A549 (cell line): ENCODE results near the gene DCAF7. TPM values are rescaled to one million over a fixed set of nuclear protein-coding genes. Genes with fewer than 3 reads are reported as not detected.

Source experiments
- ATAC-seq, 2 experiments: fragments of 200-7000 bp in 1 of 2; fragments of >200 bp in 1 of 2; cut with Nextera tagmentation in 1 of 2; cut with Tn5 transposase in 1 of 2; 3 replicates each; pipeline versions ENCODE4 v1.8.0 to v1.9.1; 2018 to 2020; ENCODE audit warnings: mild to moderate bottlenecking in 1 of 2, moderate library complexity in 1 of 2
- CTCF ChIA-PET: fragments of 300-600 bp; sonication (Branson Sonifier 250); formaldehyde crosslinking; extraction: SDS; loops from one replicate; lab custom pipeline; 2021; ENCODE audit warnings: antibody characterized with exemption, inconsistent platforms; lab: Yijun Ruan, JAX
- POLR2A ChIA-PET: fragments of 350-600 bp; formaldehyde crosslinking; extraction: SDS; loops from one replicate; lab custom pipeline; 2021; ENCODE audit warnings: antibody characterized with exemption, inconsistent platforms; lab: Yijun Ruan, JAX
- DNase-seq, 2 experiments: peaks; one replicate each; pipeline versions ENCODE4 v3.0.0 to v3.0.0-alpha.2; 2011 to 2016; ENCODE audit warnings: low read depth in 1 of 2, low spot score in 1 of 2
- FAIRE-seq: peaks from 2 replicates; lab custom pipeline; 2011; peaks lifted over from hg19 to GRCh38; lab: Jason Lieb, UNC
- H3K27ac ChIP-seq, 2 experiments: fragments of >200 bp; sonication (Bioruptor Twin); formaldehyde crosslinking; 3 replicates each; pipeline ENCODE4 v1.5.1; 2016 to 2017
- H3K4me1 ChIP-seq: fragments of >200 bp; sonication (Bioruptor Twin); formaldehyde crosslinking; 3 replicates; pipeline ENCODE4 v1.6.1; 2016
- H3K4me2 ChIP-seq: fragments of >200 bp; sonication (Bioruptor Twin); formaldehyde crosslinking; 3 replicates; pipeline ENCODE4 v1.6.1; 2016
- H3K4me3 ChIP-seq: fragments of >200 bp; sonication (Bioruptor Twin); formaldehyde crosslinking; 3 replicates; pipeline ENCODE4 v1.5.1; 2016
- H3K9me3 ChIP-seq: fragments of >200 bp; sonication (Bioruptor Twin); formaldehyde crosslinking; 3 replicates; pipeline ENCODE4 v1.6.1; 2016
- ATOH8 ChIP-seq: fragments of 250-450 bp; sonication (Bioruptor Pico); IDR thresholded peaks from 2 replicates; pipeline ENCODE4 v1.5.0; 2020; ENCODE audit warnings: low read depth, mild to moderate bottlenecking, moderate library complexity
- EHF ChIP-seq: fragments of 250-450 bp; sonication (Bioruptor Pico); IDR thresholded peaks from 2 replicates; pipeline ENCODE4 v1.5.0; 2020; ENCODE audit warnings: mild to moderate bottlenecking
- EHMT2 ChIP-seq: fragments of 200-600 bp; sonication (generic); IDR thresholded peaks from 2 replicates; pipeline ENCODE4 v1.6.1; 2016; ENCODE audit warnings: antibody characterized with exemption, low read depth, mild to moderate bottlenecking, moderate library complexity
- EP300 ChIP-seq, 2 experiments: fragments of >200 bp; sonication (Bioruptor Twin); formaldehyde crosslinking; IDR thresholded peaks; 2 replicates in 1 of 2; 3 replicates in 1 of 2; pipeline ENCODE4 v1.6.1; 2016 to 2017
- ESRRA ChIP-seq: fragments of 150-350 bp; IDR thresholded peaks from 2 replicates; pipeline ENCODE4 v1.6.1; 2014; ENCODE audit warnings: mild to moderate bottlenecking, low read length, borderline replicate concordance
- FOSL2 ChIP-seq, 2 experiments: fragments of 450-650 bp in 1 of 2; fragments of >200 bp in 1 of 2; sonication (Bioruptor Twin) in 1 of 2; formaldehyde crosslinking; IDR thresholded peaks; 2 replicates each; pipeline versions ENCODE4 v1.5.0 to v1.6.1; 2016 to 2020; ENCODE audit warnings: mild to moderate bottlenecking in 1 of 2, moderate library complexity in 1 of 2
- FOXS1 ChIP-seq: fragments of 250-450 bp; sonication (Bioruptor Pico); IDR thresholded peaks from 2 replicates; pipeline ENCODE4 v1.5.0; 2020; ENCODE audit warnings: mild to moderate bottlenecking, moderate library complexity
- HEYL ChIP-seq: fragments of 250-450 bp; sonication (Bioruptor Pico); IDR thresholded peaks from 2 replicates; pipeline ENCODE4 v1.8.0; 2021; ENCODE audit warnings: mild to moderate bottlenecking, moderate library complexity
- HMGXB4 ChIP-seq: fragments of 250-450 bp; sonication (Bioruptor Pico); IDR thresholded peaks from 2 replicates; pipeline ENCODE4 v1.5.0; 2021; ENCODE audit warnings: mild to moderate bottlenecking, moderate library complexity, borderline replicate concordance
- HOXB13 ChIP-seq: fragments of 250-450 bp; sonication (Bioruptor Pico); IDR thresholded peaks from 2 replicates; pipeline ENCODE4 v1.5.0; 2020; ENCODE audit warnings: low read depth, mild to moderate bottlenecking, moderate library complexity
- HOXB5 ChIP-seq: fragments of 250-450 bp; sonication (Bioruptor Pico); IDR thresholded peaks from 2 replicates; pipeline ENCODE4 v1.5.0; 2020; ENCODE audit warnings: mild to moderate bottlenecking, moderate library complexity
- JUN ChIP-seq, 2 experiments: fragments of >200 bp; sonication (Bioruptor Twin); formaldehyde crosslinking; IDR thresholded peaks; 2 replicates in 1 of 2; 3 replicates in 1 of 2; pipeline ENCODE4 v1.6.1; 2016 to 2017
- KDM1A ChIP-seq: fragments of 200-600 bp; sonication (generic); IDR thresholded peaks from 2 replicates; pipeline ENCODE4 v1.6.1; 2016; ENCODE audit warnings: low read depth, mild to moderate bottlenecking
- MAFK ChIP-seq: fragments of 450-650 bp; IDR thresholded peaks from 2 replicates; pipeline ENCODE4 v1.6.1; 2014; ENCODE audit not compliant: partially characterized antibody
- MYC ChIP-seq: IDR thresholded peaks from 2 replicates; pipeline ENCODE4 v1.6.1; 2012; ENCODE audit warnings: mild to moderate bottlenecking, inconsistent platforms, low read length, improper control_type of control experiment, borderline replicate concordance
- PBX3 ChIP-seq: IDR thresholded peaks from 2 replicates; pipeline ENCODE4 v1.6.1; 2012
- RAD21 ChIP-seq, 2 experiments: fragments of >200 bp in 1 of 2; sonication (Bioruptor Twin) in 1 of 2; formaldehyde crosslinking in 1 of 2; IDR thresholded peaks in 1 of 2; conservative IDR thresholded peaks in 1 of 2; 2 replicates in 1 of 2; 3 replicates in 1 of 2; pipeline ENCODE4 v1.6.1; 2012 to 2018; ENCODE audit warnings: inconsistent platforms in 1 of 2
- RCOR1 ChIP-seq: fragments of 150-350 bp; IDR thresholded peaks from 2 replicates; pipeline ENCODE4 v1.6.1; 2014; ENCODE audit warnings: antibody characterized with exemption, low read length, low read depth
- RFX5 ChIP-seq: fragments of 450-650 bp; IDR thresholded peaks from 2 replicates; pipeline ENCODE4 v1.7.1; 2014; ENCODE audit warnings: antibody characterized with exemption, mild to moderate bottlenecking, moderate library complexity
- TP53 ChIP-seq: fragments of 250-450 bp; sonication (Bioruptor Pico); IDR thresholded peaks from 2 replicates; pipeline ENCODE4 v1.5.0; 2021; ENCODE audit warnings: mild to moderate bottlenecking, moderate library complexity
- ZC3H11A ChIP-seq: fragments of 450-650 bp; IDR thresholded peaks from 2 replicates; pipeline ENCODE4 v1.6.1; 2014; ENCODE audit warnings: antibody characterized with exemption, mild to moderate bottlenecking
- WGBS: methylation state at CpG from one replicate; pipeline ENCODE4 v1.1.6; 2017; ENCODE audit errors: missing lambda C conversion rate; 5-methylcytosine and 5-hydroxymethylcytosine counted together
- polyA plus RNA-seq, 4 experiments: library from polyadenylated mRNA; depleted of rRNA in 3 of 4; stranded (reverse); fragments of >200 nt; fragmentation: RNase III in 1 of 4; extraction: RNeasy Plus Mini Kit Qiagen cat#74134 plus additional on column Dnase treatment in 1 of 4; gene quantifications; 2 replicates in 3 of 4; 3 replicates in 1 of 4; pipeline ENCODE4 v1.2.3, GENCODE V29; 2011 to 2017
- TF ChIP-seq, protein P1 (sequence below): IDR thresholded peaks from 2 replicates; pipeline ENCODE4 v1.6.1; 2012; ENCODE audit warnings: low read depth, borderline replicate concordance
- TF ChIP-seq, protein P2 (sequence below): fragments of 450-650 bp; IDR thresholded peaks from 2 replicates; pipeline ENCODE4 v1.6.1; 2014; ENCODE audit warnings: antibody characterized with exemption
- TF ChIP-seq, protein P3 (sequence below): fragments of >200 bp; sonication (Bioruptor Twin); formaldehyde crosslinking; IDR thresholded peaks from 3 replicates; pipeline ENCODE4 v1.6.1; 2016
- TF ChIP-seq, protein P4 (sequence below): fragments of >200 bp; sonication (Bioruptor Twin); formaldehyde crosslinking; IDR thresholded peaks from 2 replicates; pipeline ENCODE4 v1.6.1; 2016

Gene DCAF7
- polyA plus RNA-seq, 2 of the 4 experiments (the other 2 are of a cell fraction): 37.9 to 51.4 TPM

- TF ChIP-seq HMGXB4 (CRISPR knock-in tag): no peak
- TF ChIP-seq EHMT2: no peak
- no peak for TF ChIP-seq RCOR1
- no peak for TF ChIP-seq PBX3
- TF ChIP-seq, protein P1, sequence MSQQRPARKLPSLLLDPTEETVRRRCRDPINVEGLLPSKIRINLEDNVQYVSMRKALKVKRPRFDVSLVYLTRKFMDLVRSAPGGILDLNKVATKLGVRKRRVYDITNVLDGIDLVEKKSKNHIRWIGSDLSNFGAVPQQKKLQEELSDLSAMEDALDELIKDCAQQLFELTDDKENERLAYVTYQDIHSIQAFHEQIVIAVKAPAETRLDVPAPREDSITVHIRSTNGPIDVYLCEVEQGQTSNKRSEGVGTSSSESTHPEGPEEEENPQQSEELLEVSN: no peak
- TF ChIP-seq HOXB13 (CRISPR knock-in tag): no peak
- TF ChIP-seq HEYL (CRISPR knock-in tag): no peak
- no peak for TF ChIP-seq FOXS1
- no peak for TF ChIP-seq EHF (CRISPR knock-in tag)
- no peak for TF ChIP-seq ATOH8
- TF ChIP-seq, all 56 proteins: peak for 0
These were observed 8.2 kb downstream of the DCAF7 start (continued) for GRCh38 chr17:63558441-63558840.

DNA sequence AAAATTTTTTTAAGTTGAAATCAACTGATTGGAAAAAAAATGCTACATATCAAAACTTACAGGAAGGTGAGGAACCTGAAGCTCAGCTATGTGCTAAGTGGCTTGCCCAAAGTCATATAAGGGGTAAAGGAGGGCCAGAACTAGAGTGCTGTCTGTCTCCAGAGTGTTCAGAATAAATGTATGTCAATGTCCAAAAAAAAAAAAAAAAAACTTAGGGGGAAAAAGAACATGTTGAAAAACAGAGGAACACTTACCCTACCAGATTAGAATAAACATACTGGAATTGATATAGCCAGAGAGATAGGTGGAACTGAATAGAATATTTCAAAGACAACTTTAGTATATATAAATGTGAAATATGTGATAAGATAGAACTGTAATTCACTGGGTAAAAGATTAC lies 11.5 kb downstream of the DCAF7 start:
- no peak for ATAC-seq
- no peak for FAIRE-seq
- CTCF ChIA-PET: interaction anchor here (0.6 to 3.1 kb wide), 5 partner anchors 47 to 155 kb away, joined by 3 to 10 read pairs (median 4); no protein-coding TSS in a partner anchor

GRCh38 chr17:63563339-63563738 lies 13.1 kb downstream of the DCAF7 start:
- 91% methylated on average over 2 of the region's 2 CpGs for WGBS
- Histone ChIP-seq H3K9me3 (no peaks in the 10 kb centered on the region), H3K4me2 (no peak overlapping the region), H3K27ac (no peak overlapping the region), H3K4me1 (no peaks in the 10 kb centered on the region), H3K4me3 (no peak overlapping the region)
- CTCF ChIA-PET: interaction anchor here (0.7 to 1.7 kb wide), 4 partner anchors 24 to 138 kb away, joined by 3 to 4 read pairs (median 4); no protein-coding TSS in a partner anchor
- POLR2A ChIA-PET: interaction anchor here (0.6 kb wide), 1 partner anchor 43 kb away, joined by 3 read pairs; no protein-coding TSS in a partner anchor
- DNase-seq: no peak
- FAIRE-seq: no peak
- ATAC-seq: no peak
- no peak for TF ChIP-seq TP53 (CRISPR knock-in tag)
- no peak for TF ChIP-seq HMGXB4 (CRISPR knock-in tag)
- TF ChIP-seq JUN (IDR thresholded peaks at IDR 0.05): no peak
- TF ChIP-seq EHF (CRISPR knock-in tag): no peak
- no peak for TF ChIP-seq HOXB5
- no peak for TF ChIP-seq ZC3H11A
- no peak for TF ChIP-seq PBX3
- TF ChIP-seq EP300 (IDR thresholded peaks at IDR 0.05): no peak
- no peak for TF ChIP-seq RAD21 (conservative IDR thresholded peaks at IDR 0.05 in 1 of 2, IDR thresholded peaks at IDR 0.05 in 1 of 2)
- no peak for TF ChIP-seq MYC
- TF ChIP-seq, protein P2, sequence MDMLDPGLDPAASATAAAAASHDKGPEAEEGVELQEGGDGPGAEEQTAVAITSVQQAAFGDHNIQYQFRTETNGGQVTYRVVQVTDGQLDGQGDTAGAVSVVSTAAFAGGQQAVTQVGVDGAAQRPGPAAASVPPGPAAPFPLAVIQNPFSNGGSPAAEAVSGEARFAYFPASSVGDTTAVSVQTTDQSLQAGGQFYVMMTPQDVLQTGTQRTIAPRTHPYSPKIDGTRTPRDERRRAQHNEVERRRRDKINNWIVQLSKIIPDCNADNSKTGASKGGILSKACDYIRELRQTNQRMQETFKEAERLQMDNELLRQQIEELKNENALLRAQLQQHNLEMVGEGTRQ: no peak
- no peak for TF ChIP-seq ESRRA
- TF ChIP-seq RFX5: no peak
- TF ChIP-seq, protein P3, sequence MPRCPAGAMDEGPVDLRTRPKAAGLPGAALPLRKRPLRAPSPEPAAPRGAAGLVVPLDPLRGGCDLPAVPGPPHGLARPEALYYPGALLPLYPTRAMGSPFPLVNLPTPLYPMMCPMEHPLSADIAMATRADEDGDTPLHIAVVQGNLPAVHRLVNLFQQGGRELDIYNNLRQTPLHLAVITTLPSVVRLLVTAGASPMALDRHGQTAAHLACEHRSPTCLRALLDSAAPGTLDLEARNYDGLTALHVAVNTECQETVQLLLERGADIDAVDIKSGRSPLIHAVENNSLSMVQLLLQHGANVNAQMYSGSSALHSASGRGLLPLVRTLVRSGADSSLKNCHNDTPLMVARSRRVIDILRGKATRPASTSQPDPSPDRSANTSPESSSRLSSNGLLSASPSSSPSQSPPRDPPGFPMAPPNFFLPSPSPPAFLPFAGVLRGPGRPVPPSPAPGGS: no peak
- no peak for TF ChIP-seq KDM1A

More for the DNA sequence above, 11.5 kb downstream of the DCAF7 start:
- no peaks in the 10 kb centered on the region for H3K9me3 ChIP-seq
- no peaks in the 10 kb centered on the region for H3K4me1 ChIP-seq
- POLR2A ChIA-PET: no interaction called here
- DNase-seq: no peak
- H3K4me2 ChIP-seq: no peak overlapping the region
- no peak overlapping the region for H3K4me3 ChIP-seq
- no peak overlapping the region for H3K27ac ChIP-seq
- TF ChIP-seq KDM1A (no peak), HOXB13 (CRISPR knock-in tag) (no peak), FOSL2 (IDR thresholded peaks at IDR 0.05) (no peak), FOSL2 (CRISPR knock-in tag; IDR thresholded peaks at IDR 0.05) (no peak), ESRRA (no peak), MAFK (no peak)
- TF ChIP-seq, protein P4, sequence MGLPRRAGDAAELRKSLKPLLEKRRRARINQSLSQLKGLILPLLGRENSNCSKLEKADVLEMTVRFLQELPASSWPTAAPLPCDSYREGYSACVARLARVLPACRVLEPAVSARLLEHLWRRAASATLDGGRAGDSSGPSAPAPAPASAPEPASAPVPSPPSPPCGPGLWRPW: no peak
